GM20000 (cell line): Measurements from ENCODE around the gene PQBP1.
A peak's percentile ranks its signal among the peaks of the same experiment; 100 is the strongest.

Experiments
- DNase-seq: peaks from one replicate; pipeline ENCODE4 v3.0.0; 2012; ENCODE audit warnings: low spot score
- CTCF ChIP-seq: IDR thresholded peaks from 2 replicates; pipeline ENCODE4 v1.5.1; 2012; ENCODE audit warnings: mild to moderate bottlenecking, control low read depth; ENCODE audit errors: extremely low read depth, missing control alignments

Gene PQBP1

GRCh38 chrX:48933757-48934156 lies 36.0 kb downstream of the PQBP1 start:
- TF ChIP-seq CTCF = no peak
- no peak for DNase-seq

- no peak for TF ChIP-seq CTCF
- no peak for DNase-seq
These were observed 37.0 kb downstream of the PQBP1 start for GRCh38 chrX:48934581-48935300.

GRCh38 chrX:48935301-48935670 lies 37.6 kb downstream of the PQBP1 start:
- DNase-seq = no peak
- no peak for TF ChIP-seq CTCF

- DNase-seq = no peak
- no peak for TF ChIP-seq CTCF
These were observed 38.8 kb downstream of the PQBP1 start for GRCh38 chrX:48936429-48937053.

GRCh38 chrX:48937054-48937907 lies 39.6 kb downstream of the PQBP1 start:
- DNase-seq = peak; percentile 68
- peak; percentile 16 for TF ChIP-seq CTCF

GRCh38 chrX:48938721-48939425 lies 41.1 kb downstream of the PQBP1 start:
- TF ChIP-seq CTCF = no peak
- DNase-seq = peak; percentile 49
